Prostate gland (tissue), 2 donors: Measurements from ENCODE around the gene STK39. TPM values are rescaled to one million over a fixed set of nuclear protein-coding genes. Genes with fewer than 3 reads are reported as not detected.
A peak's percentile ranks its signal among the peaks of the same experiment; 100 is the strongest.

ENCODE experiments used
- DNase-seq: peaks from one replicate; pipeline ENCODE4 v3.0.0-alpha.2; 2019; ENCODE audit warnings: low spot score
- H3K27ac ChIP-seq, 2 donors: fragments of 200-600 bp; sonication (generic); 2 replicates each; pipeline ENCODE4 v1.5.1; 2017 to 2019
- H3K27me3 ChIP-seq: fragments of 200-600 bp; sonication (generic); replicated peaks from 2 replicates; pipeline ENCODE4 v1.5.1; 2019; ENCODE audit not compliant: insufficient read depth
- H3K36me3 ChIP-seq, 2 donors: fragments of 200-600 bp; sonication (generic); 1 replicate in 1 of 2; 2 replicates in 1 of 2; pipeline versions ENCODE4 v1.5.1 to v1.8.1; 2017 to 2019
- H3K4me1 ChIP-seq: fragments of 200-600 bp; sonication (generic); replicated peaks from 2 replicates; pipeline ENCODE4 v1.5.1; 2019
- H3K4me3 ChIP-seq, 2 donors: fragments of 200-600 bp; sonication (generic); 2 replicates each; pipeline ENCODE4 v1.5.1; 2017 to 2019
- H3K9me3 ChIP-seq: fragments of 200-600 bp; sonication (generic); 2 replicates; pipeline ENCODE4 v1.5.1; 2017
- POLR2A ChIP-seq: fragments of 450-650 bp; IDR thresholded peaks from one replicate; pipeline ENCODE4 v1.6.1; 2016; ENCODE audit warnings: antibody characterized with exemption, mild to moderate bottlenecking
- POLR2AphosphoS5 ChIP-seq: sonication (generic); formaldehyde crosslinking; IDR thresholded peaks from one replicate; pipeline ENCODE4 v1.6.1; 2017; ENCODE audit warnings: antibody characterized with exemption
- WGBS: methylation state at CpG from one replicate; pipeline ENCODE4 v1.1.5; 2018; 5-methylcytosine and 5-hydroxymethylcytosine counted together
- intact Hi-C: fragments of 100-400 bp; cut with DNase I; formaldehyde crosslinking; loops from one replicate; pipeline ENCODE4 v1.14.2; 2022
- total RNA-seq, 2 donors: library from RNA; depleted of rRNA; stranded (reverse); fragments of >200 nt; gene quantifications; one replicate each; pipeline ENCODE4 v1.1.0, GENCODE V29; 2016
- TF ChIP-seq, protein P1 (sequence below), 4 experiments: fragments of 200-600 bp in 2 of 4; fragments of 450-650 bp in 2 of 4; sonication (generic) in 2 of 4; IDR thresholded peaks; 1 replicate in 3 of 4; 2 replicates in 1 of 4; pipeline ENCODE4 v1.5.1; 2016 to 2019; ENCODE audit warnings: antibody characterized with exemption in 4 of 4, mild to moderate bottlenecking in 2 of 4, moderate library complexity in 2 of 4

STK39 gene
- total RNA-seq, 2 donors from 2014 or later = 32.2 to 54.7 TPM

DNA sequence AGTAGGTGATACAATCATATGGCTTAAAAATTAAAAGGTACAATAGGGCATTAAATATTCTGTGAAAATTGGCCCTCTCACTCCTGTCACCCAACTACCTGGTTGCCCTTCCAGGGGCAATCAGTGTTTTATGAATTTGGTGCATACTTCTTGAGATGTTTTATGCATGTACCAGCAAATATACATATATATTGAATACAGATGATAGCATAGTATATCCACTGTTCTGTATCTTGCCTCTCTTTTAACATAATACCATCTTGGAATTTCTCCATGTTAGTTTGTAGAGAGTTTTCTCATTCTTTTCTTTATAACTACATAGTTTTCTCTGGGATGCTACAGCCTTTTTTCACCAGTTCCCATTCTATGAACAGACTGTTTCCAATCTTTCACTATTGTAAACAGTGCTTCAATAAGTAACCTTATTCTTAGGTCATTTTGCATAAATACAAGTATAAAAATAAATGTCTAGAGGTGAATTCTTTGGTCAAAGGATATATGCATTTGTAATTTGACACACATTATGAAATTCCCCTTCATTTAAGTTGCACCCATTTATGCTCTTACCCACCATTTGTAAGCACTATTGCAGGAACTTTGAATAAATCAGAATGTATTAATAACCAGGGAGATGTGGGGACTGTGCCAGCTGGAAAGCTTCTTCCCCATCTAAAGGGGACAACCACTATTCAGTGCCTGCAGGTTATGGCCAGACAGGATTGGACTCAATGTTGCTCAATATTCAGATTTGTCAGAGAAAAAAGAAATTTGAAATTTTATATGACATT, 225.4 kb downstream of the STK39 start:
- Histone ChIP-seq H3K27me3 (no peaks in the 10 kb centered on the region), H3K27ac (no peak overlapping the region), H3K4me1 (no peaks in the 10 kb centered on the region), H3K36me3 (no peaks in the 10 kb centered on the region), H3K9me3 (no peaks in the 10 kb centered on the region), H3K4me3 (no peak overlapping the region)
- no peak for DNase-seq
- TF ChIP-seq, protein P1, sequence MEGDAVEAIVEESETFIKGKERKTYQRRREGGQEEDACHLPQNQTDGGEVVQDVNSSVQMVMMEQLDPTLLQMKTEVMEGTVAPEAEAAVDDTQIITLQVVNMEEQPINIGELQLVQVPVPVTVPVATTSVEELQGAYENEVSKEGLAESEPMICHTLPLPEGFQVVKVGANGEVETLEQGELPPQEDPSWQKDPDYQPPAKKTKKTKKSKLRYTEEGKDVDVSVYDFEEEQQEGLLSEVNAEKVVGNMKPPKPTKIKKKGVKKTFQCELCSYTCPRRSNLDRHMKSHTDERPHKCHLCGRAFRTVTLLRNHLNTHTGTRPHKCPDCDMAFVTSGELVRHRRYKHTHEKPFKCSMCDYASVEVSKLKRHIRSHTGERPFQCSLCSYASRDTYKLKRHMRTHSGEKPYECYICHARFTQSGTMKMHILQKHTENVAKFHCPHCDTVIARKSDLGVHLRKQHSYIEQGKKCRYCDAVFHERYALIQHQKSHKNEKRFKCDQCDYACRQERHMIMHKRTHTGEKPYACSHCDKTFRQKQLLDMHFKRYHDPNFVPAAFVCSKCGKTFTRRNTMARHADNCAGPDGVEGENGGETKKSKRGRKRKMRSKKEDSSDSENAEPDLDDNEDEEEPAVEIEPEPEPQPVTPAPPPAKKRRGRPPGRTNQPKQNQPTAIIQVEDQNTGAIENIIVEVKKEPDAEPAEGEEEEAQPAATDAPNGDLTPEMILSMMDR (IDR thresholded peaks at IDR 0.05) = no peak
- TF ChIP-seq POLR2AphosphoS5 = no peak
- TF ChIP-seq POLR2A = no peak
- intact Hi-C loops = no loop called here

GRCh38 chr2:168015274-168015953, 232.0 kb downstream of the STK39 start:
- no peaks in the 10 kb centered on the region for H3K27me3 ChIP-seq
- no peaks in the 10 kb centered on the region for H3K36me3 ChIP-seq
- H3K9me3 ChIP-seq = no peaks in the 10 kb centered on the region
- no peak for DNase-seq
- TF ChIP-seq POLR2AphosphoS5 = no peak
- 90% methylated on average over 3 of the region's 3 CpGs for WGBS
- no peaks in the 10 kb centered on the region for H3K4me1 ChIP-seq
- no peak overlapping the region for H3K4me3 ChIP-seq
- intact Hi-C loops = no loop called here
- no peak overlapping the region for H3K27ac ChIP-seq

DNA sequence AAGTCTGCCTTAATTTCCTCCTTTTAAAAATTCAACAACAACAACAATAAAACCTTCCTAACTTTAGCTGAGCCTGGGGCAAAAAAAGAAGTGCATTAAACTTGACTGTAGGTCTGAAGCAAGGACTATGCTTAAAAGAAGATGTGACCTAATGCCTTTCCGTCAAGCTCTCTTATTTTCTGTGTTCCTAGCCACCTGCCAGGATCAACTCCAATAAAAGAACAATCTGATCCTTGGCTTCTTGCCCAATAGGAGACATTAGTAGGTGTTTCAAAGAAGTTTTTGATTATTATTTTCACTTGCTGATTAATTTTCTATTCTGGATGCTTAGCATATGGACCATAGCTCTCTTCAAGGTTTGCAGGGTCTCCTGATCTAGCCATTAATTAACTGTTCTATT, 237.5 kb downstream of the STK39 start:
- intact Hi-C loops = loop anchor here (10.0 kb wide), 1 partner anchor 1305 kb away; no protein-coding TSS in a partner anchor
- Histone ChIP-seq H3K27ac (no peak overlapping the region), H3K4me3 (no peak overlapping the region), H3K4me1 (no peaks in the 10 kb centered on the region), H3K27me3 (no peaks in the 10 kb centered on the region), H3K36me3 (no peaks in the 10 kb centered on the region), H3K9me3 (no peaks in the 10 kb centered on the region)
- TF ChIP-seq POLR2AphosphoS5 = peak; percentile 76
- TF ChIP-seq, protein P1 (IDR thresholded peaks at IDR 0.05) = no peak
- 35% methylated on average over 1 of the region's 1 CpG for WGBS
- peak; percentile 29 for DNase-seq

DNA sequence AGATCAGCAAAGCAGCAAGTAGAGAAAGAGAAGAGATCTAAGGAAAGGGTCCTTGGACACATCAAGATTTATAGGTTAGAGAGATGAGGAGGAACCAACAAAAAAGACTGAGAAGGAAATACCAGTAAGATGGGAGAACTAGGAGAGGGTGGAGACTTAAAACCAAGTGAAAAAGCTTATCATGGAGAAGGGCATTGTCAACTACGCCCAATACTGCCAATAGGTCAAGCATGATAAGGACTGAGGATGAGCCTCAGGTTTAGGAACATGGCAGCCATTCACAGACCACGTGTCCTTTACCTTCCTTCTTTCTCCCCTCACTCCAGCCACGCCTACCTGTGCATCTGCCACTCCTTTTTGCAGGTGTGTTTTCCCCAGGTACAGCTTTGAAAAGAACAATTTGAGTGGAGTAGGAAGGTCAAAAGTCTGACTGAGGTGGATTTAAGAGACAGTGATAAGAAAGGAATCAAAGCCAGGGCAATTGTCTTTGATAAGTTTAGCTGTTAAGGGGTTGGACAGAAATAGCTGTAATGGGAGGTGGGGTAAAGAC, 238.7 kb downstream of the STK39 start:
- H3K4me3 ChIP-seq = no peak overlapping the region
- DNase-seq = no peak
- TF ChIP-seq POLR2AphosphoS5 = no peak
- no peak for TF ChIP-seq POLR2A
- TF ChIP-seq, protein P1 (IDR thresholded peaks at IDR 0.05) = no peak
- no peaks in the 10 kb centered on the region for H3K4me1 ChIP-seq
- intact Hi-C loops = loop anchor here (10.0 kb wide), 1 partner anchor 1304 kb away; no protein-coding TSS in a partner anchor
- H3K9me3 ChIP-seq = no peaks in the 10 kb centered on the region
- H3K36me3 ChIP-seq = no peaks in the 10 kb centered on the region
- H3K27me3 ChIP-seq = no peaks in the 10 kb centered on the region
- 84% methylated on average over 3 of the region's 3 CpGs for WGBS
- H3K27ac ChIP-seq = no peak overlapping the region

GRCh38 chr2:168006498-168006897, 240.9 kb downstream of the STK39 start:
- no peaks in the 10 kb centered on the region for H3K27me3 ChIP-seq
- H3K27ac ChIP-seq = no peak overlapping the region
- intact Hi-C loops = loop anchor here (10.0 kb wide), 1 partner anchor 1302 kb away; no protein-coding TSS in a partner anchor
- WGBS = 43% methylated on average over 5 of the region's 5 CpGs
- H3K4me3 ChIP-seq = no peak overlapping the region
- H3K36me3 ChIP-seq = no peaks in the 10 kb centered on the region
- no peaks in the 10 kb centered on the region for H3K9me3 ChIP-seq
- H3K4me1 ChIP-seq = no peaks in the 10 kb centered on the region
- no peak for DNase-seq
- TF ChIP-seq POLR2A = no peak
- TF ChIP-seq, protein P1 (IDR thresholded peaks at IDR 0.05) = no peak
- no peak for TF ChIP-seq POLR2AphosphoS5
